OCI-LY3 (cell line): ENCODE data around the gene BACH2.

Experiments used
- EZH2phosphoT487 ChIP-seq: fragments of 200-600 bp; shearing (Covaris generic); IDR thresholded peaks from 2 replicates; pipeline ENCODE4 v1.6.1; 2018; ENCODE audit warnings: antibody characterized with exemption, mixed run types, low read depth
- TF ChIP-seq, protein P1 (sequence below): fragments of 200-600, 300-600 bp; sonication (generic); IDR thresholded peaks from 2 replicates; pipeline ENCODE4 v1.5.1; 2014; ENCODE audit warnings: antibody characterized with exemption, low read length, low read depth

DNA sequence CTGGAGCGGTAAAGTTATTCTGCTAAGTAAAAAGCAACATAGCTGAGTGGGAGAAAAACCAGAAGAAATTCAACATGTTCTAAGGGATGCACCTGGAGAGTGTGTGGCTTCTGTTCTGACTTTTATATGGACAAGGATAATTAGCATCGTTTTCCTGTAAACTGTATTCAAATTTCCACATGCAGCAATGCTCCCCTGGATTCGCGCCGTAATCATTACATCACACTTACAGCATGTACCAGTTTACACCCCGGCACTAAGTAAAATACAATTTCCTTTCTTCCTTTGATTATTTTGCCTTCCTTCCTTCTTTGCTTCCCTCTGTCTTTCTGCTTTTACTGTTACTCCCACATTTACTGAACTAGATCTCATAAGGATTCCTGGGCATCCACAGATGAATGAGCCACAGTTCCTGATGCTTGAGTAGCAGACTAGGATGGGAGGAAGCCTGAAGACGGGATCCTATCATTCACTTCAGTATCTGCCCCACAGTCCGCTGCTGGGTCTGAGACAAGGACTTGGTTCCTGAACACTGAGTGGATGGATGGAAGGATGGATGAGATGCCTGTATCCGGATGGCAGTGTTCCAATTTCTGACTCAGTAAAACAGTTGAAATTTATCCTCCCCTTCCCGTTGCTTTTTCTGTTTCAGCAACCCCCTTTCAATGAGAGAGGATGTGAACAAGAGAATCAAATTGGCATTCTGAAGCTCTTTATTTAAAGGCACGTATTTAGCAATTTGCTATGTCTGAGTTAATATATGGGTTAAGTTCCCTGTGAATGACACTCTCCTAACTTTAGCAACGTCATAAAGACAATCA, 227.7 kb downstream of the BACH2 start:
- TF ChIP-seq, protein P1, sequence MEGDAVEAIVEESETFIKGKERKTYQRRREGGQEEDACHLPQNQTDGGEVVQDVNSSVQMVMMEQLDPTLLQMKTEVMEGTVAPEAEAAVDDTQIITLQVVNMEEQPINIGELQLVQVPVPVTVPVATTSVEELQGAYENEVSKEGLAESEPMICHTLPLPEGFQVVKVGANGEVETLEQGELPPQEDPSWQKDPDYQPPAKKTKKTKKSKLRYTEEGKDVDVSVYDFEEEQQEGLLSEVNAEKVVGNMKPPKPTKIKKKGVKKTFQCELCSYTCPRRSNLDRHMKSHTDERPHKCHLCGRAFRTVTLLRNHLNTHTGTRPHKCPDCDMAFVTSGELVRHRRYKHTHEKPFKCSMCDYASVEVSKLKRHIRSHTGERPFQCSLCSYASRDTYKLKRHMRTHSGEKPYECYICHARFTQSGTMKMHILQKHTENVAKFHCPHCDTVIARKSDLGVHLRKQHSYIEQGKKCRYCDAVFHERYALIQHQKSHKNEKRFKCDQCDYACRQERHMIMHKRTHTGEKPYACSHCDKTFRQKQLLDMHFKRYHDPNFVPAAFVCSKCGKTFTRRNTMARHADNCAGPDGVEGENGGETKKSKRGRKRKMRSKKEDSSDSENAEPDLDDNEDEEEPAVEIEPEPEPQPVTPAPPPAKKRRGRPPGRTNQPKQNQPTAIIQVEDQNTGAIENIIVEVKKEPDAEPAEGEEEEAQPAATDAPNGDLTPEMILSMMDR = no peak
- no peak for TF ChIP-seq EZH2phosphoT487
